GM21515 (cell line): ENCODE results near the gene ANXA6.
"Not testable (repeated sequence)": the region's sequence is repeated elsewhere in the genome, so short reads cannot be mapped to it uniquely, and the experiment has no call there.

Source experiments
- ATAC-seq: cut with Tn5 transposase; IDR thresholded peaks from one replicate; pipeline ENCODE4 v1.9.1; 2021; ENCODE audit not compliant: unreplicated experiment

The ANXA6 gene

DNA sequence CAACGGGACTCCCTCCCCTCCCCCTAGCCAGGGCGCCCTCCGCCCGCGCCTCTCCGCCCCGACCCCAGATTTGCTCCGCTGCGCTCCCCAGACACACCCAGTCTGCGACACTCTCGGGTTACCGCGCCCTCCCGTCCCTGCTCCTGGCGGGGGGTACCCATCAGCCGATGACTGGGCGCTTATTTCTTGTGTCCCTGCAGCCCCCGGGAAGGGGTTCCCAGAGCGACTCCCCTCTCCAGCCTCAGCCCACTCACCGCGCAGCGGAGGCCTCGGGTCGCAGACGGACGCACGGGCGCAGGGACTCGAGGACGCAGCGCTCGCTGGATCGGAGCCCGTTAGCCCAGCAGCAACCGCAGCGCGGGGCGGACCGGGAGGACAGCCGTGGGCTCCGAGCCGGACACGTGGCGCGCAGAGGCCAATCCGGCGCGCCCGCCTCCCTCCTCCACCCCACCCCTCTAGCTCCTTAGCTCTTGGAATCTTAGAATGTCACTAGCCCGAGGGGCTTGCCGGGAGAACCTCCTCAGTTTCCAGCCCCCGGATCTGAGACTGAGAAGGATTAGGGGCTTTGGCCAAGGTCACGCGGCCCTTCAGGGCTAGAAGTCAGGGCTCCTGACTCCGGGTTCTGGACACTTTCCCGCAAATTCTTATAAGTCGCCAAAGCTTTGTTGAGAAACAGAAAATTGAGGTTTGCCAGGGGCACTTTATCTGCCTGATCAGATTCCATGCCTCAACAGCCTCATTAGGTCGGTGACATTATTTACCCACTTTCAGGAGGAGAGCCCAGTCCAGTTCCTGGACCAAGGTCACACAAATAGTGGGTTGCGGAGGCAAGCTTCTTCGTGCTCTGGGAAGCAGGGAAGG lies at the start of gene ANXA6:
TSS of gene ANXA6 (minus strand) at position 354 of the 861 bp plus-strand sequence. CDS start 9,878 bp downstream, outside the sequence.
- ATAC-seq = peak; percentile 49

DNA sequence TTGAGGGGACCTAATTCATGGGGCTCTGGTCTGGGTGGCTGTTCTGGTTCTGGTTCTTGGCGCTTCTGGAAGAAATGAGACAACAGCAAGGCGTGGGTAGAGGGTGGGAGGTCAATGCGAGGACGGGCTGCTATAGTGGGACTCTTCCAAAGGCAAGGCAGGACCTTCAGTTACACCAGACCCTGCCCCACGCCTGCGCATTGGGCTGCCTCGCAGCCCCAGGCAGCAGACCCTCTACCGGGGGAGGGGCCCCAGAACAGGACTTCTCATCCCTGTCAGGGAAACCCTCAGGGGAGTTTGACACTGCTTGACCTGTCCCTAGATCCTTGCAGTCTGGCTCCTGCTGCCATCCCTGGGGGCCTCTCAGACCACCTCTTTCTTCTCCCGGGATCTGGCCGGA lies 47.8 kb upstream of the ANXA6 start:
- no peak for ATAC-seq

DNA sequence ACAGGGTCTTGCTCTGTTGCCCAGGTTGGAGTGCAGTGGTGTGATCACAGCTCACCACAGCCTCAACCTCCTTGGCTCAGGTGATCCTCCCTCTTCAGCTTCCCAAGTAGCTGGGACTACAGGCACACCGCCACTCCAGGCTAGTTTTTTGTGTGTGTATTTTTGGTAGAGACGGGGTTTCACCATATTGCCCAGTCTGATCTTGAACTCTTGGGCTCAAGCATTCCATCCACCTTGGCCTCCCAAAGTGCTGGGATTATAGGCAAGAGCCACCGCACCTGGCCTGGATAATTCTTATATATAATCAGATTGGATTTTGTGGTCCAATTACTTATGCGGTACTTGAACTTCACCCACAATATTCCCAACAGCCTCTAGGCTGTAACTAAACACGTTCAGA lies 46.5 kb upstream of the ANXA6 start:
- ATAC-seq = no peak

DNA sequence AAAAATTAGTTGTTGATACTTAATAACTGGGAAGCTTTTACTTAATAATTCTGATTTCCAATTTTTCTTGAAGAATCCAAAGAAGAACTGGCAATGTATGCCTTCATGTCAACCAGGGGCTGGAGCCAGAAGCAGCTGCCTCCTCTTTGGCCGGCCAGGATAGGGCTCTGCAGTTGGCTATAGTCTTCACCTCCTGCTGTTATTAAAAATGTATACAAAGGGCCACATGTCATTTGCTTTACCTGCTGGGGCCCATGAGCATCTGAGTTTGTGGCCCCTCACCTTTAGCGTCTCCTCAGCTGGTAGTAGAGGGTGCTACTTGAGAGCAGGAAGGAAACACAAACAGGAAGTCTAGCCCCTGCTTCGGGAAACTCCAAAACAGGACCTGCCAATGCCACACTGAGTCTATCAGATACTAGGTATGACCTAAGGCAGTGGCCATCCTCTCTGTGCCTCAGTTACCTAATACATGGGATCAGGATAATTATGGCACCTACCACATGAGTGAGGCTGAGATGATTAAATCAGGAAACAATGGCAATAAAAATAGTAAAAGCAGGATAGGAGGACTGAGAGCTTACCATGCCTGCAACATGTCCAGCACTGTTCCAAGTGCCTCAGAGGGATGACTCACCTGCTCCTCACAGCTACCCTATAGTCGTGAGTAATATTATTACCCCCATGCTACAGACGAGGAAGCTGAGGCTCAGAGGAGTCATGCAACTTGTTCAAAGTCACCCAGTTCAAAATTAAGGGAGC lies 45.0 kb upstream of the ANXA6 start:
- ATAC-seq = no peak

DNA sequence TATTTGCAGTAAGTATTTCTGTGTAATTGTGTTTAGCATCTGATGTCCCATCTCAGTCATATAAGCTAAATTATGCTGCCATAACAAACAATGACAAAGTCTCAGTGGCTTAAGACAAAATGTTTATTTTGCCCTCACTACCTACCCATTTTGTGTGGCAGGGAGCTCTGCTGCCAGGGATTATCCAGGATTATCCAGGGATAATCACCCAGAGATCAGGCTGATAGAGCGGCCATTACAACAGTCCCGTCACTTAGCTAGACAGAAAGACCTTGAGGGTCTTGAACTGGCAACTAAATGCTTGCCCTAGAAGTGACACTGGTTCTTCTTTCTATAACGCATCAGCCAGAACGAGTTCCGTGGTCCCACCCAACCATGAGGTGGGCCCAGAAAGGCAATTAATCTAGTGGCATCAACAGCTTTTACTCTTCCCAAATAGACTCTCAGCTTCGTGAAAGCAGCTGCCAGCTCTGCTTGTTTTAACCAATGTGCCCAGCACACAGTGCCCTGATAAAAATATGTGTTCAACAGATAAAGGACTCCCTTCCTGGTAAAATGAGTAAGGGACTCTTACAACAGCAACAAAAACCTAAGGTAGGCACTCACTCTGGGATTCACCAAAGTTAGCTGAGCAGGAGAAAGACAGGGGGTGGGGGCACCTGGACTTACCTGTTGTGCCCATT lies 43.5 kb upstream of the ANXA6 start:
- ATAC-seq = no peak

DNA sequence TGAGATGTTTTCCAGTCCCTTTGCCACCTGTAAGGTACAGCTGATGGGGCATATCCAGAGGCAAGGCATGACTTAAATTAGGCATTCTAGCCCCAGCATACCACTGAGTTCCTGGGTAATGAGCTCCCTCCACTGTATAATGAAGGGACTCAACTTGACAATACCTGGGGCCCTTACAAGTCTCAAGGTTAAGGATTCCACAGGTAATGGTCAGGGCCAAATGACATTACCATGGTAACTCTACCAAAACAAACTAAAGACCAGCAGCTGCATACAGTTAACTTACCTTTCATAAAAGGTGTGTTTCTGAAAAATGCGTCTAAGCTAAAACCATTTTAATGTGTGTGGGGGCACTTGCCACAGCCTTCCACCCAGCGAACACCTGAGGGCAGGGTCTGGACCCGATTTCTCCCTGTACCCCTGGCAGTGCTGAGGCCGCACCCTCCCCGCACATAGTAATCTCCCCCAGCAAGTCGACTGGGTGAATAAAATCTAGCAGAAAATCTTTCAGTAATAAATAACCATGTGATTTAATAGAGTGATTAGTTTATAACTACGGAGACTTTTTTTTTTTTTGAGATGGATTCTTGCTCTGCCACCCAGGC lies 42.1 kb upstream of the ANXA6 start:
- ATAC-seq = no peak

DNA sequence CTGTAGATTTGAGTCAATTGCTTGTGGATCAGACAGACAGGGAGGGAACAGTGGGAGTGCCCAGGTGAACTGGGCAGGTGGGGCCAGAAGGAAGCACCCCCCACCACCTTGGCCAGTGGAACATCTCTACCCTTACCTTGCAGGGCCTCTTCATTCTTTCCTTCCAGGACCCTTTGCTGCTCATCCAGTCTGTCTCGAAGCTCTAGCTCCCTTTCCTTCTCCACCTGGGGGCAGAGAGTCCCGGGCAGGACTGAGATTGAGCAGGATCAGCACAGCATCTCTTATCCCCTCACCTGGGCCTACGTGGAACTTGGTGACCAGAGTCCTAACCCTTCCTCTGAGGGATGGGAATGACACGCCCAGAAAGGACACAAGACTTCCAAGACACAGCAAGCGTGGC lies 41.3 kb upstream of the ANXA6 start:
- ATAC-seq = no peak

DNA sequence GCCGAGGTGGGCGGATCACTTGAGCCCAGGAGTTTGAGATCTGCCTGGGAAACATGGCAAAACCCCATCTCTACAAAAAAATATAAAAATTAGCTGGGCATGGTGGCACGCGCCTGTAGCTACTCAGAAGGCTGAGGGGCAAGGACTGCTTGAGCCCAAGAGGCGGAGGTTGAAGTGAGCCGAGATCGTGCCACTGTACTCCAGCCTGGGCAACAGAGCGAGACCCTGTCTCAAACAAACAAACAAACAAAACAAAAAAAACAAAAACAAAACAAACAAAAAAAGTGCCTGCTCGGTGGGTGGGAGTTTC lies 39.7 kb upstream of the ANXA6 start:
- not testable (repeated sequence) for ATAC-seq

DNA sequence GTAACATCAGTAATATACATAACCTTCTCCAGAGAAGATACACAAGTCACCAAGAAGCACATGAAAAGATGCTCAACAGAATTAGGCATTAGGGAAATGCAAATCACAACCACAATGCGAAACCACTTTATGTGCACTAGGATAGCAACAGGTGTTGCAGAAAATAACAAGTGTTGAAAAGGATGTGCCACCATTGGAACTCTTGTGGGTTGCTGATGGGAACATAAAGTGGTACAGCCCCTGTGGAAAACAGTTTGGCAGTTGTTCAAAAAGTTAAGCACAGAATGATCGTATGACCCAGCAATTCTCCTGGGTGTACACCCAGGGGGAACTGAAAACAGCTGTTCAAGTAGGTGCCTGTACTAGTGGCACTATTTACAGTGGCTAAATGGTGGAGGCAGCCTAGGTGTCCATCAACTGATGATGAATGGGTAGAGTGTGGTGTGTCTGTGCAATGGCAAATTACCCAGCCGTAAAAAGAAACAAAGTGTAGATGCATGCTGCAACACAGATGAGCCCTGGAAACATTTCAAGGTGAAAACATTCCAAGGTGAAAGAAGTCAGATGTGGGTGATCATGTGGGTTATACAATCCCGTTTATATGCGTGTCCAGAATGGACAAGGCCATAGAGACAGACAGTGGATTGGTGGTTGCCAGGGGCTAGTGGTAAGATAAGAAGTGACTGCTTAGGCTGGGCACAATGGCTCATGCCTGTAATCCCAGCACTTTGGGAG lies 39.1 kb upstream of the ANXA6 start:
- peak; percentile 90 for ATAC-seq

DNA sequence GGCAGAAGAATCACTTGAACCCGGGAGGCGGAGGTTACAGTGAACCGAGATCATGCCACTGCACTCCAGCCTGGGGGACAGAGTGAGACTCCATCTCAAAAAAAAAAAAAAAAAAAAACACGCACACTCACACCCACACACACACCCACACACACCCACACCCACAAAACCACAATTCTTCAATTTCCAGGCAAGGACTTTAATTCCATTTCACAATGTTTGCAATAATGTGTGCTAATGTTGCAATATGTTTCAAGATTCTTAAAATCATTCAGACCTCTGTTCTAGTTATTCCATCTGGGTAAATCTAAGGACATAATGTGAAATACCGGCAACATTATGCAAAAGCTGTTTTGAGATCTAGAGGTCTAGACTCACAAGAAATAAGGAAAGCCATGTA lies 38.0 kb upstream of the ANXA6 start:
- no peak for ATAC-seq

DNA sequence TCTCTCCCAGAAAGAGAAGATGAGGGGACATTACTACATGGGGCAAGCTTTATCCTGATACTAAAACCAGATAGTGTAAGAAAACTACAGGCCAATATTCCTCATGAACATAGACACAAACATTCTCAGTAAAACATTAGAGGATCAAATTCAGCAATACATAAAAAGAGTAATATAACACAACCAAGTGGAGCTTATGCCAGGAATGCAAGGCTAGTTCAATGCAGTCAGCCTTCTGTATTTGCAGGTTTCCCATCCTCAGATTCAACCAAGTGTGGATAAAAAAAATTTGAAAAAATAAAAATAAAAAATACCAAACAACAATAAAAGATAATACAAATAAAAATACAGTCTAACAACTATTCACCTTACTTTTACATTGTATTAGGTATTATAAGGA lies 35.0 kb upstream of the ANXA6 start:
- no peak for ATAC-seq

DNA sequence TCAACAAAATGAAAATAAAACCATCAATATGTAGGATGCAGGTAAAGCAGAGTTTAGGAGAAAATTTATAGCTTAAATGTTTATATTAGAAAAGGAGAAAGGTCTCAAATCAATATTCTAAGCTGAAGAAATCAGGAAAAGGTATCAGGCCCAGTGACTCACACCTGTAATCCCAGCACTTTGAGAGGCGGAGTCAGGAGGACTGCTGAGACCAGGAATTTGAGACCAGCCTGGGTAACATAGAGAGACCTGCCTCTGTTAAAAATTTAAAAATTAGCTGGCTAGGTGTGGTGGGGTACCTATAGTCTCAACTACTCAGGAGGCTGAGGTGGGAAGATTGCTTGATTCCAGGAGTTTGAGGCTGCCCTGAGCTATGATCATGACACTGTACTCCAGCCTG lies 34.1 kb upstream of the ANXA6 start:
- ATAC-seq = no peak

DNA sequence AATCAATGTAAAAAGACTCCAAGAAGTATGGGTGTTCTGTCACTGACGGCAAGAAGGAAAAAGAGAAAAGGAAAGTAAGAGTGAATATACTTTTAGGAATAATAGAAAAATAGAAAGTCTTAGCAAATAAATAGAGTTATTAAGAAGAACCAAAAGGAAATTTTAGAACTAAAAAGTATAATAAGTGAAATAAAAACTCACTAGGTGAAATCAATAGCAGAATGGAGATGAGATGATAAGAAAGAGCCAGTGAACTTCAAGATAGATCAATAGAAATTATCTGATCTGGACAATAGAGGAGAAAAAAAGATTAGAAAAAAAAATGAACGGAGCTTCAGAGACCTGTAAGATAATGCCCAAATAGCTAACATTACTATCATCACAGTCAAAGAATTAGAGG lies 31.6 kb upstream of the ANXA6 start:
- ATAC-seq = no peak

DNA sequence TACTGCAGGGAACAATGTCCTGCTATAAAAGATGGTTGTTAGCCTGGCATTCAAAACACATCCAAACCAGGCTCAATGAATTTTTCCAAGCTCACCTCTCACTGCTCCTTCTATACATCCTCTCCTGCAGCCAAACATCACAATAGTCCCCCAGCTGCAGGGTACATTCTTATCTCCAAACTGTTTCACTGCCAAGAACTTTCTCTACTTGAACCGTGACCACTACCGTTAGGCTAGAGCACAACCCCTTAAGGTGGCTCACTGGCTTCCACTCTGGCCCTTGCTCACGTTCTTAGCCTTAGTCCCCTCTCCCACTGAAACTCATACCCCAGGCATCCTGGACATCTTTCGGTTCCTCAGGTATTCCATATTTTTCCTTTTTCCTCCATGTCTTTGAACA lies 29.0 kb upstream of the ANXA6 start:
- no peak for ATAC-seq

DNA sequence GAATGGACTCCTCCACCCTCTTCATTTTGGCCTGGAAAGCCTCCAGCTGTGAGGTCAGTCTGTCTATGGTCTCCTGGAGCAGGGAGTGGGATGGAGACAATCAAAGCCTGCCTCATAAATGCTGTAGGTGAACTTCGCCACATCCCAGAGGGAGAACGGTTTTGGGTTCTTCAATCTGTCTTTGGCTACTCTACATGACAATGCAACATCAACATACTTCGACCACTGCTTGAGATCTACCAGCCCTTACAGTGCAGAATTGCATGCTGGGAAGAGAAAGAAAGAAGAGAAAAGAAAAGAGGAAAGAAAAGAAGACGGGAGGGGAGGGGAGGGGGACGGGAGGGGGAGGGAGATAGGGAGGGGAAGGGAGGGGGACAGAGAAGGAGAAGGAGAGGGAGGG lies 28.5 kb upstream of the ANXA6 start:
- ATAC-seq = no peak

DNA sequence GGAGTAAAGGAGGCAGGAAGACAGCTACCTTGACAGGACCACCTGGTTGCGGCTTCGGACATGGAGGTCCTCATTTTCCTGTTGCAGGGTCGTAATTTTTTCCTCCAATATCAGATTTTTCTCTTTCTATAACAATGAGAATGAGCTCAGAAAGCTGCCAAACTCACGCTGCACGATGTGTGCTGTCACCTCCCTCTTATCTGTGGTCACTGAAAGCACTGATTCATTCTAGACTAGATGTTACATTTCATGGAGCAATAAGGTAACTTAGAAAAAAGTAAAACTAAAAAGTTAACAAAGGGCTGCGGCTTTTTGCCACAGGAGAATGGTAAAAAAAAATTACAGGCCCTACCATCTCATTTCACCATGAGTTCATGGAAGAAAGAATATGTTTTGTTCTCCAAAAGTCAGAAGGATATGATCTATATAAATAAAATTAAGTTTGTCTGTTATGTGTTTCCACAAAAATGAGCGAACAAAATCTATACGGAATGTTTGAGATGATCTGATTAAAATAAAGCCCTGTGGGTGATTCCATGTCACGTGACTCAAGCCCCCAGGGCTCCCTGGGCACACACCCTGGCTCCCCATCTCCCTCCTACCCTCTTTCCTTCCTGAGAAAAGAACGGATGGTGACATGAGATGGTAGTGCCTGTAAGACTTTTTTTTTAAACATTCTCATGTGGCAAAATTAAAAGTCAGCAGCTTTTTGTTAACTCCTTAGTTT lies 26.9 kb upstream of the ANXA6 start:
- ATAC-seq = no peak

DNA sequence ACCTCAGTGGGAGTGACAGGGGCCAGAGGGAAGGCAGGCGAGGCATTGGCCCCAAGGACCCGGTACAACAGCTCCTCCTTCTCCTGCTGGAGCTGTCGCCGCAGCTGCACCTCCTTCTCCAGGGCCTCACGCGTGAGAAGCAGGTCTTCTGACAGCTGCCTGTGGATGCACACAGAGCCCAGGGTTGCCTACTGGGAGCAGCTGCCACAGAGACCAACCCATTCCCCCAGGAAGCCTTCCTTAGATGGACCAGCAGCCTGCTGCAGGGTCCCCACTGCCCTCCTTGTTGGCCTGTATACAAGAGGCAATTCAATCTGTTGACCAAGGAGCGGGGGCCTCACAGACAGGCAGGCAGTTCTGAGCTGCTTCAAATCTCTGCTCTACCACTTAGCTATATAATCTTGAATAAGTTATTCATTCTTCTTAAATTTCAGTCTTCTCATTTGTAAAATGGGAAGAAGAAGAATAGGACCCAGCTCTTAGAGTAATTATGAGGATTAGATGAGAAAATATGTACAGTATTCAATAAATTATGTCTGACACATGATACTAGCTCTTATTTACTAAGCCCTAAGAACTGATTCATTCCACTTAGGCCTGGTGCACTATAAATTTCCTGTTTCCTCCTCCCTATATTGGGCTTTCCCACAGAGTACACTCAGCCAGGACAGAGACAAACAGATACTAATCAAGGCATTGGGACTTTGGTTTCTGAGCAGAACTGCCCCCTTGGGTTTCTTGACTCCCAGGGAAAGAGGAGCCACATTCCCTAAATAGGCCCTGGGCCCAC lies 26.1 kb upstream of the ANXA6 start:
- no peak for ATAC-seq

DNA sequence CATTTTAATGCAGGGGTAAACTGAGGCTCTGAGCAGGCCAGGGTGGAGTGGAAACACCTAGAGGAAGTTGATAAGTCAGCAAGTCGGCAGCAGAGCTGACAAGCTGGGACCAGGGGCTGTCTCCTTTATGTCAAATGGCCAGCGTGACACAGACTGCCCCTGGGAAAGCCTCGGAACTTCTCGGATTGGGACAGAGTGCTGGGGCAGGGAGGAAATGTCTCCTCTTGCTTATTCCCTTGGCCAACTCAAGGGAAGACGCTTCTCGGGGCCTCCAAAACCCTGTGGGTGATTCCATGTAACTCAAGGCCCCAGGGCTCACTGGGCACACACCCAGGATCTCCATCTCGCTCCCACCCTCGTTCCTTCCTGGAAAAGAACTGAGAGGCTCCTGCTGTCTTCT lies 25.4 kb upstream of the ANXA6 start:
- no peak for ATAC-seq

DNA sequence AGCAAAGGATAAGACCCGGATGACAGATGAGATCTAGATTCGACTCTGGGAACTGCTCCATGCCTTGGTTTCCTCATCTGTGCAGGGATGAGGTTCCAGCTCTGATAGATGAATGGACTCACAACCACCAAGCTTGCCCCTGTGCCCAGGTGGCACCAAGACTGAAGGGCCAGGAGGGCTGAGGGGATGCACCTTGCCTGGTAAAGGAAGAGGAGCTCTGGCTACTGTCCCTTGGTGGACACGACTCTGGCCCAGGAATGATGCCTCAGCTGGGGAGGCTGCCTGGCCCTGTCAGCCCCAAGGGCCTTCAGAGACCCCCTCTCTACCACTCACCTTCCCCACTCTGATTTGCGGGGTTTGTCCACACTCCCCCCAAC lies 24.9 kb upstream of the ANXA6 start:
- ATAC-seq = no peak
